Activated T-cell treated with anti-CD3 and anti-CD28 coated beads for 4 hours (primary cell): ENCODE measurements around the gene SETD7.

Source experiments
- DNase-seq: peaks from one replicate; pipeline ENCODE4 v3.0.0-alpha.2; 2020

Gene SETD7

GRCh38 chr4:139547979-139548378, 8.0 kb downstream of the SETD7 start:
- no peak for DNase-seq

GRCh38 chr4:139540632-139541031, 15.4 kb downstream of the SETD7 start:
- DNase-seq: no peak

- no peak for DNase-seq
Measured at GRCh38 chr4:139540161-139540560, 15.9 kb downstream of the SETD7 start.

- DNase-seq: no peak
Measured at GRCh38 chr4:139537292-139537691, 18.7 kb downstream of the SETD7 start.

GRCh38 chr4:139535871-139536234, 20.2 kb downstream of the SETD7 start:
- no peak for DNase-seq

- DNase-seq: no peak
Measured at GRCh38 chr4:139535228-139535870, 20.7 kb downstream of the SETD7 start.

- no peak for DNase-seq
Measured at GRCh38 chr4:139534287-139534950, 21.6 kb downstream of the SETD7 start.

- no peak for DNase-seq
Measured at GRCh38 chr4:139533511-139533910, 22.5 kb downstream of the SETD7 start.

GRCh38 chr4:139532947-139533346, 23.1 kb downstream of the SETD7 start:
- DNase-seq: no peak

- peak; percentile 57 for DNase-seq
Measured at GRCh38 chr4:139530833-139531427, 25.1 kb downstream of the SETD7 start.

- DNase-seq: no peak
Measured at GRCh38 chr4:139528377-139529005, 27.5 kb downstream of the SETD7 start.

- DNase-seq: no peak
Measured at GRCh38 chr4:139526928-139527327, 29.1 kb downstream of the SETD7 start.

GRCh38 chr4:139525414-139525813, 30.6 kb downstream of the SETD7 start:
- DNase-seq: no peak

GRCh38 chr4:139524062-139524631, 31.9 kb downstream of the SETD7 start:
- DNase-seq: no peak

- DNase-seq: no peak
Measured at GRCh38 chr4:139523076-139523475, 32.9 kb downstream of the SETD7 start.

GRCh38 chr4:139522457-139522856, 33.6 kb downstream of the SETD7 start:
- no peak for DNase-seq

GRCh38 chr4:139521754-139522401, 34.1 kb downstream of the SETD7 start:
- DNase-seq: no peak

- no peak for DNase-seq
Measured at GRCh38 chr4:139515531-139515958, 40.5 kb downstream of the SETD7 start.

GRCh38 chr4:139514382-139515059, 41.5 kb downstream of the SETD7 start:
- no peak for DNase-seq

- no peak for DNase-seq
Measured at GRCh38 chr4:139511320-139511719, 44.7 kb downstream of the SETD7 start.

GRCh38 chr4:139509727-139510410, 46.1 kb downstream of the SETD7 start:
- DNase-seq: no peak
